ENCODE data around the gene PSPH. TPM values are rescaled to one million over a fixed set of nuclear protein-coding genes. Genes with fewer than 3 reads are reported as not detected.
"Not testable (repeated sequence)": the region's sequence is repeated elsewhere in the genome, so short reads cannot be mapped to it uniquely, and the experiment has no call there.

PSPH gene
- total RNA-seq, 1 donor from 2014 or later = 16.2 TPM

GRCh38 chr7:56062382-56062781 is 11.1 kb upstream of the PSPH start:
- DNase-seq = no peak

- no peak for DNase-seq
Observed at GRCh38 chr7:56053993-56054392, 2.7 kb upstream of the PSPH start.

- no peak for DNase-seq
Observed at GRCh38 chr7:56053379-56053778, 2.1 kb upstream of the PSPH start.

- no peak for DNase-seq
Observed at GRCh38 chr7:56051053-56051338, 248 bp downstream of the PSPH start.

GRCh38 chr7:56048763-56049162 is 2.5 kb downstream of the PSPH start:
- not testable (repeated sequence) for DNase-seq

- no peak for DNase-seq
Observed at GRCh38 chr7:56048245-56048644, 3.0 kb downstream of the PSPH start.

- DNase-seq = not testable (repeated sequence)
Observed at GRCh38 chr7:56047446-56048116, 3.7 kb downstream of the PSPH start.

- DNase-seq = peak; percentile 34
Observed at GRCh38 chr7:56046721-56047445, 4.4 kb downstream of the PSPH start.

- not testable (repeated sequence) for DNase-seq
Observed at GRCh38 chr7:56045758-56046157, 5.5 kb downstream of the PSPH start.

GRCh38 chr7:56040730-56041129 is 10.5 kb downstream of the PSPH start:
- DNase-seq = no peak

GRCh38 chr7:56033671-56034432 is 17.4 kb downstream of the PSPH start:
- peak; percentile 83 for DNase-seq

GRCh38 chr7:56032578-56032977 is 18.7 kb downstream of the PSPH start:
- DNase-seq = not testable (repeated sequence)

- DNase-seq = not testable (repeated sequence)
Observed at GRCh38 chr7:56031556-56031955, 19.7 kb downstream of the PSPH start.

GRCh38 chr7:56030340-56030739 is 20.9 kb downstream of the PSPH start:
- DNase-seq = no peak

- DNase-seq = no peak
Observed at GRCh38 chr7:56028942-56029630, 22.2 kb downstream of the PSPH start.

GRCh38 chr7:56026538-56026937 is 24.7 kb downstream of the PSPH start:
- no peak for DNase-seq

GRCh38 chr7:56023500-56023899 is 27.7 kb downstream of the PSPH start:
- no peak for DNase-seq

GRCh38 chr7:56019501-56019900 is 31.7 kb downstream of the PSPH start:
- no peak for DNase-seq

- DNase-seq = not testable (repeated sequence)
Observed at GRCh38 chr7:56017015-56017414, 34.2 kb downstream of the PSPH start.

GRCh38 chr7:56009695-56010094 is 41.5 kb downstream of the PSPH start:
- peak; percentile 49 for DNase-seq

- DNase-seq = peak; percentile 5
Observed at GRCh38 chr7:56007891-56008290, 43.4 kb downstream of the PSPH start.

- DNase-seq = no peak
Observed at GRCh38 chr7:56007167-56007652, 44.0 kb downstream of the PSPH start.

GRCh38 chr7:56003749-56004148 is 47.5 kb downstream of the PSPH start:
- no peak for DNase-seq

Measured in tongue (tissue), 2 donors.